Loucy (cell line): Measurements from ENCODE around the gene IST1.

Experiments used
- H2AFZ ChIP-seq: fragments of 200-600 bp; sonication (generic); 2 replicates; pipeline ENCODE4 v1.6.0; 2016; ENCODE audit warnings: antibody characterized with exemption, mild to moderate bottlenecking, low read length, moderate library complexity
- H3F3A ChIP-seq: fragments of 200-600 bp; 2 replicates; pipeline ENCODE4 v1.6.0; 2016; ENCODE audit warnings: antibody characterized with exemption, low read depth, mild to moderate bottlenecking
- H3K27me3 ChIP-seq: fragments of 200-600 bp; sonication (generic); 2 replicates; pipeline ENCODE4 v1.6.1; 2014; ENCODE audit warnings: low read length, mild to moderate bottlenecking; ENCODE audit not compliant: insufficient read depth, poor library complexity, severe bottlenecking
- H3K36me3 ChIP-seq: fragments of 200-600 bp; sonication (generic); 2 replicates; pipeline ENCODE4 v1.6.1; 2016; ENCODE audit warnings: low read length; ENCODE audit not compliant: insufficient read depth
- H3K4me1 ChIP-seq: fragments of 200-600 bp; sonication (generic); 2 replicates; pipeline ENCODE4 v1.5.1; 2014; ENCODE audit warnings: low read length, mild to moderate bottlenecking; ENCODE audit not compliant: insufficient read depth, poor library complexity, severe bottlenecking
- H3K4me2 ChIP-seq: fragments of 200-600 bp; sonication (generic); 2 replicates; pipeline ENCODE4 v1.6.0; 2014; ENCODE audit warnings: antibody characterized with exemption, low read length, low read depth, mild to moderate bottlenecking; ENCODE audit not compliant: poor library complexity, severe bottlenecking
- H3K4me3 ChIP-seq: fragments of 200-600 bp; sonication (generic); 2 replicates; pipeline ENCODE4 v1.5.1; 2014; ENCODE audit warnings: low read length, mild to moderate bottlenecking, mixed read lengths; ENCODE audit not compliant: poor library complexity, severe bottlenecking
- H3K79me2 ChIP-seq: fragments of 200-600 bp; sonication (generic); 2 replicates; pipeline ENCODE4 v1.6.1; 2014; ENCODE audit warnings: low read length; ENCODE audit not compliant: insufficient read depth
- H3K9ac ChIP-seq: fragments of 200-600 bp; sonication (generic); 2 replicates; pipeline ENCODE4 v1.6.0; 2014; ENCODE audit warnings: mild to moderate bottlenecking, low read depth, low read length, moderate library complexity; ENCODE audit not compliant: poor library complexity, severe bottlenecking
- H3K9me2 ChIP-seq: fragments of 200-600 bp; sonication (generic); replicated peaks from 2 replicates; pipeline ENCODE4 v1.6.1; 2016; ENCODE audit warnings: low read depth, low read length, mixed read lengths
- H3K9me3 ChIP-seq: fragments of 200-600 bp; sonication (generic); 2 replicates; pipeline ENCODE4 v1.6.1; 2014; ENCODE audit warnings: mild to moderate bottlenecking, antibody characterized with exemption, low read length, low read depth; ENCODE audit not compliant: insufficient read depth
- H4K20me1 ChIP-seq: fragments of 200-600 bp; sonication (generic); 2 replicates; pipeline ENCODE4 v1.6.0; 2014; ENCODE audit warnings: antibody characterized with exemption, low read length, mild to moderate bottlenecking; ENCODE audit not compliant: insufficient read depth, poor library complexity, severe bottlenecking
- EZH2phosphoT487 ChIP-seq: fragments of 200-600 bp; IDR thresholded peaks from 2 replicates; pipeline ENCODE4 v1.6.1; 2018; ENCODE audit warnings: antibody characterized with exemption, mild to moderate bottlenecking, moderate library complexity, borderline replicate concordance
- TF ChIP-seq, protein P1 (sequence below): fragments of 200-600 bp; sonication (generic); conservative IDR thresholded peaks from 2 replicates; pipeline ENCODE4 v1.5.1; 2014; ENCODE audit warnings: mild to moderate bottlenecking, antibody characterized with exemption, low read length

The IST1 gene

DNA sequence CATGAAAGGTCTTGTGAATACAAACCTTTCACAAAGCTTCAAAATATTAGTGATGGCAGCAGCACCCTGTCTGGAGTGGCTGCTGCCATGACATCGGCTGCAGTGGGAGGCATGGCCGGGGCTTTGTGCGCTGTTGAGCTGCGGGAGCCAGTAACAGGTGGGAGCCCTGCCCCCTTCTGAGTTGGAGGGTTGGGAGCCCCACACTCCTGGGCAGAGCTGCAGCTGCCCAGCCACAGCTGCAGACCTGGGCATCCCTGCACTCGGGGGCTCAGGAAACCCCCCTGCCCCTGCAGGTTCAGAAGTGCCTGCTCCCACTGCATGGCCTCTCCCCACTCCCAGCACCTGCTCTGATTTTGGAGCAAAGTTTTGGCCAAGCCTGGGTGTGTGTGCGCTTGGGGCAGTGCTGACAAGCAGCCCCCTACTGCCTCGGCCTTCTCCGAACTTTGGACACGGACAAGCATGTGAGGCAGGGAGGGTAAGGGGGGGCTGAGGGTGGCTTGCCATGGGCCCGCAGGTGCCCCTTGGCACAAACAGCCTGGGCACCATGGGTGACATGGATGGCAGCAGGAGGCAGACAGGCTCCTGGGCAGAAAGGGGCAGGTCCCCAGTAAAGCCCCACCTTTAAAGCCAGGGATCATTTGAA lies 42.7 kb downstream of the IST1 start:
- H4K20me1 ChIP-seq = no peaks in the 10 kb centered on the region
- no peak overlapping the region for H3K9ac ChIP-seq
- H2AFZ ChIP-seq = no peak overlapping the region
- no peak overlapping the region for H3K4me2 ChIP-seq
- peaks cover 5% of the 10 kb centered on the region; the same call in 1 of the 2 replicates for H3K9me3 ChIP-seq
- H3K4me3 ChIP-seq = no peak overlapping the region
- H3K4me1 ChIP-seq = no peaks in the 10 kb centered on the region
- H3K27me3 ChIP-seq = no peaks in the 10 kb centered on the region
- H3F3A ChIP-seq = no peaks in the 10 kb centered on the region
- peaks cover 21% of the 10 kb centered on the region; the same call in 1 of the 2 replicates for H3K36me3 ChIP-seq
- no peak for TF ChIP-seq EZH2phosphoT487
- TF ChIP-seq, protein P1, sequence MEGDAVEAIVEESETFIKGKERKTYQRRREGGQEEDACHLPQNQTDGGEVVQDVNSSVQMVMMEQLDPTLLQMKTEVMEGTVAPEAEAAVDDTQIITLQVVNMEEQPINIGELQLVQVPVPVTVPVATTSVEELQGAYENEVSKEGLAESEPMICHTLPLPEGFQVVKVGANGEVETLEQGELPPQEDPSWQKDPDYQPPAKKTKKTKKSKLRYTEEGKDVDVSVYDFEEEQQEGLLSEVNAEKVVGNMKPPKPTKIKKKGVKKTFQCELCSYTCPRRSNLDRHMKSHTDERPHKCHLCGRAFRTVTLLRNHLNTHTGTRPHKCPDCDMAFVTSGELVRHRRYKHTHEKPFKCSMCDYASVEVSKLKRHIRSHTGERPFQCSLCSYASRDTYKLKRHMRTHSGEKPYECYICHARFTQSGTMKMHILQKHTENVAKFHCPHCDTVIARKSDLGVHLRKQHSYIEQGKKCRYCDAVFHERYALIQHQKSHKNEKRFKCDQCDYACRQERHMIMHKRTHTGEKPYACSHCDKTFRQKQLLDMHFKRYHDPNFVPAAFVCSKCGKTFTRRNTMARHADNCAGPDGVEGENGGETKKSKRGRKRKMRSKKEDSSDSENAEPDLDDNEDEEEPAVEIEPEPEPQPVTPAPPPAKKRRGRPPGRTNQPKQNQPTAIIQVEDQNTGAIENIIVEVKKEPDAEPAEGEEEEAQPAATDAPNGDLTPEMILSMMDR = no peak
- H3K9me2 ChIP-seq = no peaks in the 10 kb centered on the region
- H3K79me2 ChIP-seq = no peaks in the 10 kb centered on the region

DNA sequence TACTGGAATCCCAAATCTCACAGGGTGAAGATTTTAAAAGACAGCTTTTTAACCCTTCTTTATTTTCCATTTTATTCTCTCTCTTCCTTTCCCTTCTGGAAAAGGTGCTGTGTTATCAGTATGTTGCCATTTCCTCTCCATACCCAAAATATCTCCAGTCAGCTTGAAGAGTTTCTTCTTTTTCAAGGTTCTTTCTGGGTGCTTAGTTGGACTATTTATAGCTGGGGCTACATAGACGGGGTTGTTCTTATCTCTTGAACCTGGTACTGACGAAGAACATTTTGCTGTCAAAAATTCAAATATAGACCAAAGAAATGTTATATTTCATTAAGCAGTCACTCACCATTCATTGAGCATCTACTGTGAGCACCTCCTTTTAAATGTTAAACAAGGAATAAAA lies 48.6 kb downstream of the IST1 start:
- H3K4me1 ChIP-seq = no peaks in the 10 kb centered on the region
- no peaks in the 10 kb centered on the region for H3K79me2 ChIP-seq
- H3K9me2 ChIP-seq = no peaks in the 10 kb centered on the region
- H3K4me2 ChIP-seq = no peak overlapping the region
- no peaks in the 10 kb centered on the region for H3K36me3 ChIP-seq
- H3K4me3 ChIP-seq = no peak overlapping the region
- H3F3A ChIP-seq = no peaks in the 10 kb centered on the region
- TF ChIP-seq, protein P1 = no peak
- TF ChIP-seq EZH2phosphoT487 = no peak
- no peaks in the 10 kb centered on the region for H3K27me3 ChIP-seq
- no peak overlapping the region for H3K9ac ChIP-seq
- no peak overlapping the region for H2AFZ ChIP-seq
- H4K20me1 ChIP-seq = no peaks in the 10 kb centered on the region
- H3K9me3 ChIP-seq = no peaks in the 10 kb centered on the region; the same call in 1 of the 2 replicates

DNA sequence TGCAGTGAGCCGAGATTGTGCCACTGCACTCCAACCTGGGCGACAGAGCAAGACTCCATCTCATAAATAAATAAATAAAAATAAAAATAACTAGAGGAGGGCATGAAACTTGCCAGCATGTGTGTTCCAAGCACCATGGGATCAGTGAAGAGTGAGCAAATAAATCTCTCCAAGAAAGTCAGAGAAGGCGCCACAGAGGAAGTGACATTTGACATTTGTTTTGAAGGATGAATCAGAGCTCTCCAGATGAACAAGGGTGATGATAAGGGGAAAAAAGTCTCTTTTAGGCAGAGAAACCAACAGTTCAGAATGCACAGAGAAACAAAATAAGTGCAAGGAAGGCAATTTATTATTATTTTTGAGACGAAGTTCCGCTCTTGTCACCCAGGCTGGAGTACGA lies 50.3 kb downstream of the IST1 start:
- no peak overlapping the region for H3K4me2 ChIP-seq
- H3K9ac ChIP-seq = no peak overlapping the region
- TF ChIP-seq EZH2phosphoT487 = no peak
- TF ChIP-seq, protein P1 = no peak

More for the DNA sequence above, 50.3 kb downstream of the IST1 start:
- Histone ChIP-seq H3K9me2 (no peaks in the 10 kb centered on the region), H3K27me3 (no peaks in the 10 kb centered on the region), H4K20me1 (no peaks in the 10 kb centered on the region), H3F3A (no peaks in the 10 kb centered on the region), H3K4me3 (no peak overlapping the region), H3K4me1 (no peaks in the 10 kb centered on the region), H3K79me2 (no peaks in the 10 kb centered on the region), H3K36me3 (no peaks in the 10 kb centered on the region), H2AFZ (no peak overlapping the region), H3K9me3 (no peaks in the 10 kb centered on the region)
